Liver (tissue), 9 donors: ENCODE data around the gene GRIN2A. TPM values are rescaled to one million over a fixed set of nuclear protein-coding genes. Genes with fewer than 3 reads are reported as not detected.

ENCODE experiments used
- DNase-seq: peaks from one replicate; pipeline ENCODE4 v3.0.0-alpha.2; 2017; ENCODE audit warnings: low spot score
- H3K27ac ChIP-seq, 2 donors: one replicate each; pipeline ENCODE4 v1.7.0; 2013; ENCODE audit warnings: inconsistent platforms in 2 of 2, low read length in 2 of 2, control low read depth in 1 of 2, low read depth in 1 of 2, mild to moderate bottlenecking in 1 of 2
- H3K27me3 ChIP-seq, 4 donors: one replicate each; pipeline versions ENCODE4 v1.6.1 to v1.7.0; 2013; ENCODE audit warnings: low read length in 3 of 4, inconsistent platforms in 1 of 4, mild to moderate bottlenecking in 1 of 4, moderate library complexity in 1 of 4; ENCODE audit not compliant: control insufficient read depth in 4 of 4, insufficient read depth in 4 of 4
- H3K36me3 ChIP-seq, 4 donors: one replicate each; pipeline versions ENCODE4 v1.6.1 to v1.7.0; 2013; ENCODE audit warnings: low read length in 3 of 4, mild to moderate bottlenecking in 3 of 4, low read depth in 1 of 4, moderate library complexity in 1 of 4; ENCODE audit not compliant: control insufficient read depth in 4 of 4, insufficient read depth in 3 of 4
- H3K4me1 ChIP-seq, 4 donors: one replicate each; pipeline versions ENCODE4 v1.6.1 to v1.7.0; 2013; ENCODE audit warnings: low read length in 3 of 4, mild to moderate bottlenecking in 3 of 4, moderate library complexity in 1 of 4; ENCODE audit not compliant: control insufficient read depth in 4 of 4, insufficient read depth in 4 of 4
- H3K4me3 ChIP-seq, 3 donors: one replicate each; pipeline versions ENCODE4 v1.6.1 to v1.7.0; 2013; ENCODE audit warnings: low read length in 3 of 3, control low read depth in 1 of 3, low read depth in 1 of 3, mild to moderate bottlenecking in 1 of 3
- H3K9ac ChIP-seq, 2 donors: one replicate each; pipeline ENCODE4 v1.7.0; 2013; ENCODE audit warnings: low read length in 2 of 2, mild to moderate bottlenecking in 2 of 2, moderate library complexity in 2 of 2, control low read depth in 1 of 2, low read depth in 1 of 2
- H3K9me3 ChIP-seq, 4 donors: one replicate each; pipeline versions ENCODE4 v1.6.1 to v1.7.0; 2013; ENCODE audit warnings: low read length in 3 of 4; ENCODE audit not compliant: control insufficient read depth in 4 of 4
- CTCF ChIP-seq: fragments of 150-350 bp; IDR thresholded peaks from 2 replicates; pipeline ENCODE4 v1.5.1; 2017; ENCODE audit warnings: improper control_type of control experiment, low read depth, low read length; ENCODE audit not compliant: missing input control
- EGR1 ChIP-seq, 2 donors: IDR thresholded peaks; 2 replicates each; pipeline ENCODE4 v1.6.1; 2016 to 2018; ENCODE audit warnings: antibody characterized with exemption in 2 of 2, low read depth in 2 of 2
- FOXA1 ChIP-seq: IDR thresholded peaks from 2 replicates; pipeline ENCODE4 v1.6.1; 2016; ENCODE audit warnings: antibody characterized with exemption
- FOXA2 ChIP-seq: IDR thresholded peaks from 2 replicates; pipeline ENCODE4 v1.6.1; 2016; ENCODE audit warnings: antibody characterized with exemption
- GABPA ChIP-seq, 2 donors: IDR thresholded peaks in 1 of 2; conservative IDR thresholded peaks in 1 of 2; 2 replicates each; pipeline ENCODE4 v1.6.1; 2016; ENCODE audit warnings: antibody characterized with exemption in 2 of 2, mild to moderate bottlenecking in 1 of 2, moderate library complexity in 1 of 2
- HNF4G ChIP-seq: IDR thresholded peaks from 2 replicates; pipeline ENCODE4 v1.6.1; 2016; ENCODE audit warnings: antibody characterized with exemption
- JUND ChIP-seq, 2 donors: IDR thresholded peaks; 2 replicates each; pipeline ENCODE4 v1.6.1; 2016; ENCODE audit warnings: antibody characterized with exemption in 2 of 2
- NR2F2 ChIP-seq: IDR thresholded peaks from 2 replicates; pipeline ENCODE4 v1.6.1; 2016; ENCODE audit warnings: antibody characterized with exemption
- RAD21 ChIP-seq, 2 donors: IDR thresholded peaks; 2 replicates each; pipeline ENCODE4 v1.6.1; 2016; ENCODE audit warnings: antibody characterized with exemption in 2 of 2, mild to moderate bottlenecking in 2 of 2
- REST ChIP-seq: IDR thresholded peaks from 2 replicates; pipeline ENCODE4 v1.6.1; 2016; ENCODE audit warnings: antibody characterized with exemption, mild to moderate bottlenecking
- RXRA ChIP-seq, 2 donors: IDR thresholded peaks; 2 replicates each; pipeline ENCODE4 v1.6.1; 2017 to 2018; ENCODE audit warnings: antibody characterized with exemption in 2 of 2, mild to moderate bottlenecking in 1 of 2
- SP1 ChIP-seq: IDR thresholded peaks from 2 replicates; pipeline ENCODE4 v1.6.1; 2018; ENCODE audit warnings: antibody characterized with exemption, mild to moderate bottlenecking
- TAF1 ChIP-seq: conservative IDR thresholded peaks from 2 replicates; pipeline ENCODE4 v1.6.1; 2016; ENCODE audit warnings: antibody characterized with exemption, mild to moderate bottlenecking
- YY1 ChIP-seq: IDR thresholded peaks from 2 replicates; pipeline ENCODE4 v1.6.1; 2016; ENCODE audit warnings: antibody characterized with exemption, mild to moderate bottlenecking
- WGBS: extraction: QIAGEN DNeasy Blood & Tissue Kit; methylation state at CpG from one replicate; pipeline ENCODE4 v1.1.7; 2013; 5-methylcytosine and 5-hydroxymethylcytosine counted together
- polyA plus RNA-seq, 2 donors: library from polyadenylated mRNA; stranded (reverse) in 1 of 2; unstranded in 1 of 2; fragments of 200-250 nt in 1 of 2; fragments of >200 nt in 1 of 2; fragmentation: Nextera tagmentation in 1 of 2; extraction: Ambion mirVana in 1 of 2; gene quantifications; one replicate each; pipeline versions ENCODE4 v1.2.1 to v1.2.3, GENCODE V29; 2013 to 2015
- total RNA-seq, 2 donors: library from RNA; depleted of rRNA; stranded (reverse); fragments of >200 nt; gene quantifications; one replicate each; pipeline ENCODE4 v1.2.3, GENCODE V29; 2014
- TF ChIP-seq, protein P1 (sequence below): IDR thresholded peaks from 2 replicates; pipeline ENCODE4 v1.6.1; 2016; ENCODE audit warnings: antibody characterized with exemption
- TF ChIP-seq, protein P2 (sequence below): IDR thresholded peaks from 2 replicates; pipeline ENCODE4 v1.6.1; 2016; ENCODE audit warnings: antibody characterized with exemption
- TF ChIP-seq, protein P3 (sequence below): IDR thresholded peaks from 2 replicates; pipeline ENCODE4 v1.6.1; 2016; ENCODE audit warnings: antibody characterized with exemption
- donor health status: healthy.
- donor health status: healthy.
- donor health status: healthy.
- donor health status: healthy.
- donor health status: healthy.

The GRIN2A gene
- total and polyA plus RNA-seq, 4 donors: under 0.01 to 0.08 (median 0.07) TPM; not detected in 1

- Histone ChIP-seq H3K27ac (no peak overlapping the region), H3K27me3 (peaks cover 0 to 18% (median 0%) of the 10 kb centered on the region in 4 donors), H3K4me1 (no peaks in the 10 kb centered on the region), H3K9ac (no peak overlapping the region), H3K9me3 (no peaks in the 10 kb centered on the region), H3K4me3 (no peak overlapping the region), H3K36me3 (no peaks in the 10 kb centered on the region)
- no peak for TF ChIP-seq SP1
- TF ChIP-seq, protein P1, sequence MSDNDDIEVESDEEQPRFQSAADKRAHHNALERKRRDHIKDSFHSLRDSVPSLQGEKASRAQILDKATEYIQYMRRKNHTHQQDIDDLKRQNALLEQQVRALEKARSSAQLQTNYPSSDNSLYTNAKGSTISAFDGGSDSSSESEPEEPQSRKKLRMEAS: no peak
- TF ChIP-seq YY1: no peak
- TF ChIP-seq GABPA (IDR thresholded peaks at IDR 0.05 in 1 of 2, conservative IDR thresholded peaks at IDR 0.05 in 1 of 2): no peak
- no peak for TF ChIP-seq EGR1 (IDR thresholded peaks at IDR 0.05; ENCODE audit: low read depth in 2 of 2)
- TF ChIP-seq JUND (IDR thresholded peaks at IDR 0.05): no peak
- TF ChIP-seq, protein P2, sequence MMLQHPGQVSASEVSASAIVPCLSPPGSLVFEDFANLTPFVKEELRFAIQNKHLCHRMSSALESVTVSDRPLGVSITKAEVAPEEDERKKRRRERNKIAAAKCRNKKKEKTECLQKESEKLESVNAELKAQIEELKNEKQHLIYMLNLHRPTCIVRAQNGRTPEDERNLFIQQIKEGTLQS: no peak
- TF ChIP-seq FOXA2: no peak
- TF ChIP-seq RAD21 (IDR thresholded peaks at IDR 0.05): no peak
- TF ChIP-seq, protein P3, sequence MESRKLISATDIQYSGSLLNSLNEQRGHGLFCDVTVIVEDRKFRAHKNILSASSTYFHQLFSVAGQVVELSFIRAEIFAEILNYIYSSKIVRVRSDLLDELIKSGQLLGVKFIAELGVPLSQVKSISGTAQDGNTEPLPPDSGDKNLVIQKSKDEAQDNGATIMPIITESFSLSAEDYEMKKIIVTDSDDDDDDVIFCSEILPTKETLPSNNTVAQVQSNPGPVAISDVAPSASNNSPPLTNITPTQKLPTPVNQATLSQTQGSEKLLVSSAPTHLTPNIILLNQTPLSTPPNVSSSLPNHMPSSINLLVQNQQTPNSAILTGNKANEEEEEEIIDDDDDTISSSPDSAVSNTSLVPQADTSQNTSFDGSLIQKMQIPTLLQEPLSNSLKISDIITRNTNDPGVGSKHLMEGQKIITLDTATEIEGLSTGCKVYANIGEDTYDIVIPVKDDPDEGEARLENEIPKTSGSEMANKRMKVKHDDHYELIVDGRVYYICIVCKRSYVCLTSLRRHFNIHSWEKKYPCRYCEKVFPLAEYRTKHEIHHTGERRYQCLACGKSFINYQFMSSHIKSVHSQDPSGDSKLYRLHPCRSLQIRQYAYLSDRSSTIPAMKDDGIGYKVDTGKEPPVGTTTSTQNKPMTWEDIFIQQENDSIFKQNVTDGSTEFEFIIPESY: no peak
- no peak for TF ChIP-seq HNF4G
- no peak for TF ChIP-seq REST
- TF ChIP-seq RXRA (IDR thresholded peaks at IDR 0.05): no peak
- no peak for TF ChIP-seq TAF1
- no peak for DNase-seq
- 60% methylated on average over 1 of the region's 1 CpG for WGBS
These were observed 19.2 kb downstream of the GRIN2A start for GRCh38 chr16:10162981-10163380.

GRCh38 chr16:10156099-10156498 is 26.1 kb downstream of the GRIN2A start:
- Histone ChIP-seq H3K4me1 (no peaks in the 10 kb centered on the region), H3K27ac (no peak overlapping the region), H3K36me3 (no peaks in the 10 kb centered on the region), H3K9me3 (no peaks in the 10 kb centered on the region), H3K9ac (no peak overlapping the region), H3K27me3 (peaks cover 0 to 9% (median 0%) of the 10 kb centered on the region in 4 donors), H3K4me3 (no peak overlapping the region)
- 84% methylated on average over 4 of the region's 4 CpGs for WGBS
- no peak for DNase-seq
- TF ChIP-seq TAF1 (no peak), YY1 (no peak), RXRA (IDR thresholded peaks at IDR 0.05) (no peak), NR2F2 (no peak), RAD21 (IDR thresholded peaks at IDR 0.05) (no peak), FOXA1 (no peak), CTCF (no peak), EGR1 (IDR thresholded peaks at IDR 0.05; ENCODE audit: low read depth in 2 of 2) (no peak), FOXA2 (no peak), REST (no peak)
- TF ChIP-seq, protein P1: no peak
- TF ChIP-seq, protein P3: no peak
